GM19351 (cell line): ENCODE results near the gene LGALS4.
A peak's percentile ranks its signal among the peaks of the same experiment; 100 is the strongest.
"Not testable (repeated sequence)": the region's sequence is repeated elsewhere in the genome, so short reads cannot be mapped to it uniquely, and the experiment has no call there.

Experiments used
- ATAC-seq: cut with Tn5 transposase; IDR thresholded peaks from one replicate; pipeline ENCODE4 v1.9.1; 2021; ENCODE audit warnings: mild to moderate bottlenecking, moderate library complexity; ENCODE audit not compliant: unreplicated experiment

Gene LGALS4

GRCh38 chr19:38812841-38813320, at the start of gene LGALS4:
Gene LGALS4, minus strand, starts transcription at chr19:38812945. Its CDS starts 59 bp downstream, at chr19:38812886.
- no peak for ATAC-seq

GRCh38 chr19:38861368-38861767, 48.6 kb upstream of the LGALS4 start:
- no peak for ATAC-seq

- not testable (repeated sequence) for ATAC-seq
Observed at GRCh38 chr19:38859631-38860204, 47.0 kb upstream of the LGALS4 start.

- no peak for ATAC-seq
Observed at GRCh38 chr19:38856813-38857212, 44.1 kb upstream of the LGALS4 start.

- not testable (repeated sequence) for ATAC-seq
Observed at GRCh38 chr19:38855751-38856150, 43.0 kb upstream of the LGALS4 start.

- not testable (repeated sequence) for ATAC-seq
Observed at GRCh38 chr19:38854961-38855360, 42.2 kb upstream of the LGALS4 start.

GRCh38 chr19:38853214-38853613, 40.5 kb upstream of the LGALS4 start:
- no peak for ATAC-seq

GRCh38 chr19:38852231-38853044, 39.7 kb upstream of the LGALS4 start:
- no peak for ATAC-seq

GRCh38 chr19:38851622-38852230, 39.0 kb upstream of the LGALS4 start:
- no peak for ATAC-seq

GRCh38 chr19:38850976-38851621, 38.4 kb upstream of the LGALS4 start:
- ATAC-seq, result no peak

- ATAC-seq, result peak; percentile 59
Observed at GRCh38 chr19:38850436-38850975, 37.8 kb upstream of the LGALS4 start.

GRCh38 chr19:38849860-38850435, 37.2 kb upstream of the LGALS4 start, which contains the start of gene HNRNPL:
Gene HNRNPL, minus strand, starts transcription at chr19:38849986. Its CDS starts 20 bp downstream, at chr19:38849966.
- peak; percentile 62 for ATAC-seq

GRCh38 chr19:38849147-38849859, 36.6 kb upstream of the LGALS4 start:
- no peak for ATAC-seq

GRCh38 chr19:38848299-38849146, 35.8 kb upstream of the LGALS4 start:
- no peak for ATAC-seq

GRCh38 chr19:38846097-38846496, 33.4 kb upstream of the LGALS4 start:
- ATAC-seq, result no peak

- no peak for ATAC-seq
Observed at GRCh38 chr19:38845374-38846024, 32.8 kb upstream of the LGALS4 start.

GRCh38 chr19:38844093-38844686, 31.4 kb upstream of the LGALS4 start:
- no peak for ATAC-seq

GRCh38 chr19:38843175-38843758, 30.5 kb upstream of the LGALS4 start:
- no peak for ATAC-seq
